Astrocyte (in vitro differentiated cells and primary cell): ENCODE results near the gene COL6A3. TPM values are rescaled to one million over a fixed set of nuclear protein-coding genes. Genes with fewer than 3 reads are reported as not detected.

Source experiments
- DNase-seq: peaks from one replicate; pipeline ENCODE4 v3.0.0-alpha.2; 2010; ENCODE audit warnings: low read depth
- FAIRE-seq: peaks from 2 replicates; lab custom pipeline; 2011; peaks lifted over from hg19 to GRCh38; lab: Jason Lieb, UNC
- H2AFZ ChIP-seq: 2 replicates; pipeline ENCODE4 v1.6.0; 2012; ENCODE audit warnings: low read depth, low read length, inconsistent platforms
- H3K27ac ChIP-seq: 2 replicates; pipeline ENCODE4 v1.5.1; 2011; ENCODE audit warnings: low read depth, low read length, inconsistent platforms
- H3K27me3 ChIP-seq: 2 replicates; pipeline ENCODE4 v1.6.0; 2011; ENCODE audit warnings: low read length, inconsistent platforms; ENCODE audit not compliant: insufficient read depth
- H3K36me3 ChIP-seq: 2 replicates; pipeline ENCODE4 v1.5.1; 2011; ENCODE audit warnings: low read length, inconsistent platforms; ENCODE audit not compliant: insufficient read depth
- H3K4me1 ChIP-seq: 2 replicates; pipeline ENCODE4 v1.5.1; 2011; ENCODE audit warnings: low read length, inconsistent platforms; ENCODE audit not compliant: insufficient read depth
- H3K4me2 ChIP-seq: 2 replicates; pipeline ENCODE4 v1.6.0; 2012; ENCODE audit warnings: low read length, inconsistent platforms
- H3K4me3 ChIP-seq: 2 replicates; pipeline ENCODE4 v1.5.1; 2011; ENCODE audit warnings: low read depth, mild to moderate bottlenecking, low read length, inconsistent platforms; ENCODE audit not compliant: insufficient read depth
- H3K79me2 ChIP-seq: 2 replicates; pipeline ENCODE4 v1.6.0; 2012; ENCODE audit warnings: mild to moderate bottlenecking, low read length, inconsistent platforms; ENCODE audit not compliant: insufficient read depth
- H3K9ac ChIP-seq: 2 replicates; pipeline ENCODE4 v1.6.0; 2012; ENCODE audit warnings: mild to moderate bottlenecking, low read length, inconsistent platforms
- H3K9me3 ChIP-seq: 2 replicates; pipeline ENCODE4 v1.5.1; 2012; ENCODE audit warnings: low read depth, mild to moderate bottlenecking, low read length, inconsistent platforms; ENCODE audit not compliant: insufficient read depth
- H4K20me1 ChIP-seq: 2 replicates; pipeline ENCODE4 v1.6.0; 2012; ENCODE audit warnings: low read length, inconsistent platforms; ENCODE audit not compliant: insufficient read depth
- H3K27ac Mint-ChIP-seq: one replicate; pipeline ENCODE4 v1.8.0; 2021; ENCODE audit warnings: mild to moderate bottlenecking, mixed read lengths; ENCODE audit not compliant: unreplicated experiment
- H3K27me3 Mint-ChIP-seq: one replicate; pipeline ENCODE4 v1.8.0; 2021; ENCODE audit warnings: low read depth, mixed read lengths; ENCODE audit not compliant: unreplicated experiment
- H3K36me3 Mint-ChIP-seq: one replicate; pipeline ENCODE4 v1.8.0; 2021; ENCODE audit warnings: low read depth, mixed read lengths; ENCODE audit not compliant: unreplicated experiment
- H3K4me1 Mint-ChIP-seq: one replicate; pipeline ENCODE4 v1.8.0; 2021; ENCODE audit warnings: low read depth, mixed read lengths; ENCODE audit not compliant: unreplicated experiment
- H3K4me3 Mint-ChIP-seq: one replicate; pipeline ENCODE4 v1.8.0; 2021; ENCODE audit warnings: mild to moderate bottlenecking, moderate library complexity, mixed read lengths; ENCODE audit not compliant: unreplicated experiment
- H3K9me3 Mint-ChIP-seq: one replicate; pipeline ENCODE4 v1.8.0; 2021; ENCODE audit warnings: mild to moderate bottlenecking, mixed read lengths; ENCODE audit not compliant: unreplicated experiment
- CTCF ChIP-seq: IDR thresholded peaks from 2 replicates; pipeline ENCODE4 v1.5.1; 2011; ENCODE audit warnings: low read depth, mild to moderate bottlenecking, inconsistent platforms, low read length, moderate library complexity; ENCODE audit not compliant: insufficient read depth
- EZH2 ChIP-seq: IDR thresholded peaks from 2 replicates; pipeline ENCODE4 v1.6.1; 2012; ENCODE audit warnings: mild to moderate bottlenecking, low read length, inconsistent platforms; ENCODE audit not compliant: insufficient read depth
- total RNA-seq: library from RNA; stranded (reverse); gene quantifications from 2 replicates; pipeline ENCODE4 v1.2.1, GENCODE V29; 2021

The COL6A3 gene
- total RNA-seq, 1 donor from 2014 or later: 200 TPM

- peaks cover 12% of the 10 kb centered on the region for H3K4me1 Mint-ChIP-seq
- FAIRE-seq (no peak), DNase-seq (peak; percentile 74)
- peaks cover 36% of the 10 kb centered on the region for H3K36me3 Mint-ChIP-seq
- TF ChIP-seq EZH2 (no peak), CTCF (peak; percentile 74)
- peaks cover 11% of the 10 kb centered on the region for H3K4me1 ChIP-seq
- H3K9me3 Mint-ChIP-seq: peaks cover 5% of the 10 kb centered on the region
- peak overlapping the region; percentile 67 for H3K27ac ChIP-seq
- H2AFZ ChIP-seq: peak overlapping the region; percentile 63
- H3K27me3 Mint-ChIP-seq: peaks cover 6% of the 10 kb centered on the region
- peaks cover 13% of the 10 kb centered on the region for H3K36me3 ChIP-seq
- no peaks in the 10 kb centered on the region for H3K9me3 ChIP-seq
- peak overlapping the region; percentile 49 for H3K9ac ChIP-seq
- H3K4me3 ChIP-seq: no peak overlapping the region
- H3K4me2 ChIP-seq: peak overlapping the region; percentile 48
- H3K27ac Mint-ChIP-seq: peak overlapping the region; percentile 30
- no peaks in the 10 kb centered on the region for H4K20me1 ChIP-seq
- peaks cover 3% of the 10 kb centered on the region for H3K79me2 ChIP-seq
- H3K27me3 ChIP-seq: no peaks in the 10 kb centered on the region
- no peak overlapping the region for H3K4me3 Mint-ChIP-seq
Measured at GRCh38 chr2:237421542-237422116, 7.7 kb upstream of the COL6A3 start.

GRCh38 chr2:237418300-237418699, 4.3 kb upstream of the COL6A3 start:
- Mint-ChIP-seq H3K36me3 (peaks cover 38% of the 10 kb centered on the region), H3K4me3 (no peak overlapping the region), H3K27ac (no peak overlapping the region), H3K4me1 (peaks cover 7% of the 10 kb centered on the region), H3K27me3 (peaks cover 6% of the 10 kb centered on the region), H3K9me3 (peaks cover 7% of the 10 kb centered on the region)
- peaks cover 11% of the 10 kb centered on the region for H3K4me1 ChIP-seq
- DNase-seq (no peak), FAIRE-seq (no peak)
- H3K27ac ChIP-seq: no peak overlapping the region
- no peak overlapping the region for H3K4me3 ChIP-seq
- peaks cover 11% of the 10 kb centered on the region for H3K36me3 ChIP-seq
- TF ChIP-seq EZH2: no peak
- TF ChIP-seq CTCF: no peak
- no peak overlapping the region for H3K9ac ChIP-seq
- H2AFZ ChIP-seq: no peak overlapping the region
- peaks cover 9% of the 10 kb centered on the region for H3K79me2 ChIP-seq
- no peaks in the 10 kb centered on the region for H3K9me3 ChIP-seq
- no peaks in the 10 kb centered on the region for H3K27me3 ChIP-seq
- no peaks in the 10 kb centered on the region for H4K20me1 ChIP-seq
- no peak overlapping the region for H3K4me2 ChIP-seq
